GM18873 (cell line): Measurements from ENCODE around the gene JPT1.

Source experiments
- ATAC-seq: cut with Tn5 transposase; IDR thresholded peaks from one replicate; pipeline ENCODE4 v1.9.1; 2021; ENCODE audit warnings: mild to moderate bottlenecking, moderate library complexity, moderate number of reproducible peaks; ENCODE audit not compliant: unreplicated experiment, low FRiP score

The JPT1 gene

DNA sequence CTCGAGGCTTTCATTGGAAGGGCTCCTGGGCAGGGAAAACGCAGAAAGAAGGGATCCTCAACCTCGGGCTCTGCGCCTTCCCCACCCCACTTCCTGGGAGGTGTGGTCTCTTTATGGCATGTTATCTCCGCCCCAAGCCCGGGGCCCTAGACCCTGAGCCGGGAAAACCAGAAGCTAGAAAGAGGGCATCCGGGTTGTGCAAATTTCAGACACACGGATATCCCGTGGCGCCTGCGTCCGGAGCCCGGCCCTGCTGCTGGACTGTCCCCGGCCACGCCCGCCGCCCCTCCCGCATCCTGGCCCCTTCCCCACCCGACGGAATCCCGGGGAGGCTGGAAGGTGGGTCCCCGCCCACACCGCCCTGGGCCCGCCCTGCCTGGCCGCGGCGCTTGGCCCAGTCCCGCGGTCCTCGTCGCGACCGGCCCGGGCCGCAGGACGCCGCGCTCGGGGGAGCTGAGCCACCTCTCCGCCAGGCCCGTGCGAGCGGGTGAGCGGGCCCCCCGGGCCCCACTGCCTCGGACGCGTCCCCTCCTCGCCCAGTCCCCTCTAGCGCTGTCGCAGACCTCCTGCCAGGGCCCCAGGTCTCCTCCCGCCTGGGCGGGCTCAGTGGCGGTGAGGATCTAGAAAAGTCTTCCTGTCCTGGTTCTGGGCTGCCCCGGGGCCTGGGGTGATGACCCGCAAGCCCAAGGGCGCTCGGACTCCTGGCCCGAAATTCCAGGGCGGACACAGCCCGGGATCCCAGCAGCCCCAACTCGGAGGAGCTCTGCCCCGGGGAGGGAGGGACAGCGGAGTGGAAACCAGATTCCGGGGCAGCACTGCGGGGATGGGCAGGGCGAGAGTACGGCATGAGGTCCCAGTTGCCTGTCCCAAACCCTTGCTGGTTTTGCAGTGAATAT lies 66.5 kb downstream of the JPT1 start, which contains the start of gene SLC16A5:
SLC16A5 (plus strand) TSS at position 397 of the 896 bp plus-strand sequence. CDS start 5,683 bp downstream, outside the sequence.
- no peak for ATAC-seq

DNA sequence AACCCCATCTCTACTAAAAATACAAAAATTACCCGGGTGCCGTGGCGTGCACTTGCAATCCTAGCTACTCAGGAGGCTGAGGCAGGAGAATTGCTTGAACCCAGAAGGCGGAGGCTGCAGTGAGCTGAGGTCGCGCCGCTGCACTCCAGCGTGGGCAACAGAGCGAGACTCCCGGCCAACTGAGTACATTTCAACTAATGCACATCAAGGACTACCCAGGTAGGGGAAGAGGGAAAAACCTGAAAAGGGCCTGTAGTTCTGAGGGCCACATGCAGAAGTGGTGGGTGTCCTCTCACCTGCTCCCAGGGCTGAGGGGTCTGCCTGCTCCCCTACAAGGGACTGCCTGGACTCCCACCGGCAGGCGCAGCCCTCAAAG lies 67.1 kb downstream of the JPT1 start:
- ATAC-seq = no peak

DNA sequence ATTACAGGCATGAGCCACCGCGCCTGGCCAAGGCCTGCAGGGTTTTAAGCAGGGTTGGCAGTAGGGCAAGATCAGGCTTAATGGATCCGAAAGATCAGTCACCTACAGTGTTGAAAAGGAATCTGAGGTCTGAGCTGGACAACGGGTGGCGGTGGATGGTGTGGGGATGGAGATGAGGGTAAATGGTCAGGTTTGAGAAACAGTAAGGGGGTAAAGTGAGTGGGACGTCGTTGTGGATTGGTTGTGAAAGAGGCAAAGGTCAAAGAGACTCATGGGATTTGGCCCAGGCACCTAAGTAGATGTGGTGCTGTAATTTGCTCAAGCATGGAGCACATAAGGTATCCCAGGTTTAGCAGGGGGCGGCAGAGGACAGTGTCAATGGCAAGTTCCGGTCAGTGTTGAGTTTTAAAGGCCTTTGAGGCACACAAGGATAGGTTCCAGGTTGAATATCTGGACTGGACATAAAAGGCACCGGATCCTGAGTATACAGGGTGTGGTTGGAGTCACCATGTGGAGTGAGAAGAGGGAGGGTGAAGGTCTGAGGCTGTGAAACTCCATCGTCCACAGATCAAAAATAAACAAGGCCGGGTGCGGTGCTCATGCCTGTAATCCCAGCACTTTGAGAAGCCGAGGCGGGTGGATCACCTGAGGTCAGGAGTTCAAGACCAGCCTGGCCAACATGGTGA lies 67.7 kb downstream of the JPT1 start:
- ATAC-seq = no peak
